HEK293 (cell line): Measurements from ENCODE around the gene ZNF841.
"Not testable (repeated sequence)": the region's sequence is repeated elsewhere in the genome, so short reads cannot be mapped to it uniquely, and the experiment has no call there.

Source experiments
- HOXA7 ChIP-seq: sonication (generic); formaldehyde crosslinking; IDR thresholded peaks from 2 replicates; pipeline ENCODE4 v1.8.1; 2022; ENCODE audit warnings: missing genetic modification reagents, borderline replicate concordance
- ZXDB ChIP-seq: fragments of 450-650 bp; formaldehyde crosslinking; IDR thresholded peaks from 2 replicates; pipeline ENCODE4 v1.5.1; 2016; ENCODE audit warnings: missing biosample characterization, missing genetic modification characterization

DNA sequence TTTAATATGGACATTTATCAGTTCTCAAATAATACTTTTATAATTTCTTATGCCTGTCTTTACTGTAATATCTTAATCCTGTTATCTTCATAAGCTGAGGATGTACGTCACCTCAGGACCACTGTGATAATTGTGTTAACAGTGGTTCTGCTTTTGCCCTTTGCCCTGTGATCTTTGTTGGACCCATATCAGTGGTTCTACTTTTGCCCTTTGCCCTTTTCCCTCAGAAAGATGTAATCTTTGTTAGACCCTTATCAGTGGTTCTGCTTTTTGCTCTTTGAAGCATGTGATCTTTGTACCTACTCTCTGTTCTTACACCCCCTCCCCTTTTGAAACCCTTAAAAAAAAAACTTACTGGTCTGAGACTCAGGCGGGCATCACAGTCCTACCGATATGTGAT, 39.1 kb downstream of the ZNF841 start:
- TF ChIP-seq ZXDB (tag by site-specific recombination); HOXA7 (CRISPR knock-in tag): not testable (repeated sequence)
